Measurements from ENCODE around the gene PAQR5.

- TF ChIP-seq ILF3 (IDR thresholded peaks at IDR 0.05; ENCODE audit: borderline replicate concordance), result no peak
- no peak for TF ChIP-seq ZBTB26 (CRISPR knock-in tag; IDR thresholded peaks at IDR 0.05)
- no peak for TF ChIP-seq POLR2AphosphoS5 (IDR thresholded peaks at IDR 0.05; ENCODE audit: control insufficient read depth, insufficient read depth, low read depth, low read length)
- no peak for TF ChIP-seq HDAC2 (IDR thresholded peaks at IDR 0.05)
- no peak for TF ChIP-seq TAF1 (IDR thresholded peaks at IDR 0.05; ENCODE audit: control insufficient read depth, extremely low read depth, insufficient read depth, low read length, severe bottlenecking)
- TF ChIP-seq ZSCAN29 (IDR thresholded peaks at IDR 0.05), result no peak
- no peak for TF ChIP-seq RAD51 (IDR thresholded peaks at IDR 0.05; ENCODE audit: borderline replicate concordance, low read depth)
Observed at GRCh38 chr15:69307939-69308338, 9.2 kb downstream of the PAQR5 start.
